SK-N-MC (cell line): ENCODE measurements around the gene DGKB.

ENCODE experiments used
- EZH2 ChIP-seq: fragments of 200-600 bp; sonication (generic); IDR thresholded peaks from one replicate; pipeline ENCODE4 v1.6.1; 2017; ENCODE audit warnings: antibody characterized with exemption
- FOXP2 ChIP-seq: optimal IDR thresholded peaks from 2 replicates; pipeline ENCODE3; 2011; ENCODE audit warnings: mild to moderate bottlenecking, moderate library complexity; ENCODE audit not compliant: insufficient read depth; ENCODE audit errors: extremely low read length, control extremely low read depth
- POLR2AphosphoS5 ChIP-seq: IDR thresholded peaks from 2 replicates; pipeline ENCODE4 v1.6.1; 2012; ENCODE audit warnings: mild to moderate bottlenecking, low read depth, low read length, borderline replicate concordance

- no peak for TF ChIP-seq EZH2
- no peak for TF ChIP-seq POLR2AphosphoS5
- no peak for TF ChIP-seq FOXP2
Observed at GRCh38 chr7:14368285-14368684, 534.3 kb downstream of the DGKB start.
